HEK293T (cell line): ENCODE measurements around the gene ZDHHC8.

Experiments used
- ELF4 ChIP-seq: fragments of 450-650 bp; IDR thresholded peaks from 2 replicates; pipeline ENCODE4 v1.6.1; 2017; ENCODE audit warnings: antibody characterized with exemption
- FOXM1 ChIP-seq: fragments of 450-650 bp; IDR thresholded peaks from 2 replicates; pipeline ENCODE4 v1.6.1; 2017; ENCODE audit warnings: mild to moderate bottlenecking, borderline replicate concordance
- SP1 ChIP-seq: fragments of 450-650 bp; IDR thresholded peaks from 2 replicates; pipeline ENCODE4 v1.6.1; 2017
- TARDBP ChIP-seq: fragments of 450-650 bp; IDR thresholded peaks from 2 replicates; pipeline ENCODE4 v1.6.1; 2016

DNA sequence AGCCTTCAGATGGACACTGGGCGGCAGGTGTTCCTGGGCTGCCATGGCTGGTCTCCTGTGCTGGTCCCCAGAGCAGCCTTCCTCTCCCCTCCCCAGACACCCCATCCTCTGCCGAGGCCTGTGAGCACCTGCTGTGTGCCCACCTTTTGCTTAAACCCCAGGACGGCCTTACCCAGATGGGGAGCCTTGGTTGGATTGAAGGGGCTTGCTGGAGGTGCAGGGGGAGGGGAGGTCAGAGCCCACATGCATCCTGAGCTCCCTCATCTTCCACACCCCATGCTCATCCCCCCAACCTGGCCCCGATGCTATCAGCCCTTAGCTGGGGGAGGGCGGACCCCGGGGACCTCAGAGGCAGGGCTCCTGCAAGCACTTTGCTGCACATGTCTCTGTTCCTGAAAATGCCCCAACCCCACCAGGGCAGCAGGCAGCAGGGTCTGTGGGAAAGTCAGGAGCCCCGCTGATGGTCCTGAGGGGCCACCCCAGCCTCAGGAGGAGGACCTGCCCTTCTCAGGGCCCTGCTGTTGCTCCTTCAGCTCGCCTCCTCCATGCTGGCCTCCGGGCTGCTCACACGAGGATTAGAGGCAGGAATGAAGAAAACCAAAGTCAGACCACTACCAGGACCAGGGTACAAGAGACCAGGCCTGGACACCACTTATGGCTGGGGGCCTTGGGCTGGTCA is 60.8 kb downstream of the ZDHHC8 start:
- no peak for TF ChIP-seq FOXM1
- no peak for TF ChIP-seq ELF4
- TF ChIP-seq SP1 = no peak
- TF ChIP-seq TARDBP = no peak
